ENCODE measurements around the gene ETV3.

- TF ChIP-seq CTCF (conservative IDR thresholded peaks at IDR 0.05; ENCODE audit: low read depth, low read length) (no peak), MXI1 (IDR thresholded peaks at IDR 0.05; ENCODE audit: borderline replicate concordance, low read depth, low read length) (no peak), RAD21 (IDR thresholded peaks at IDR 0.05; ENCODE audit: low read length) (no peak), POLR2A (IDR thresholded peaks at IDR 0.05; ENCODE audit: low read depth, low read length) (no peak), FOS (IDR thresholded peaks at IDR 0.05; ENCODE audit: low read depth, low read length) (no peak)
Observed at GRCh38 chr1:157158967-157159366, 20.8 kb upstream of the ETV3 start.
